Glomerular visceral epithelial cell (primary cell): ENCODE measurements around the gene CC2D1B.
A peak's percentile ranks its signal among the peaks of the same experiment; 100 is the strongest.
"Not testable (repeated sequence)": the region's sequence is repeated elsewhere in the genome, so short reads cannot be mapped to it uniquely, and the experiment has no call there.

Experiments used
- DNase-seq: peaks from one replicate; pipeline ENCODE4 v3.0.0-alpha.2; 2016; ENCODE audit errors: extremely low spot score

CC2D1B gene, protein sequence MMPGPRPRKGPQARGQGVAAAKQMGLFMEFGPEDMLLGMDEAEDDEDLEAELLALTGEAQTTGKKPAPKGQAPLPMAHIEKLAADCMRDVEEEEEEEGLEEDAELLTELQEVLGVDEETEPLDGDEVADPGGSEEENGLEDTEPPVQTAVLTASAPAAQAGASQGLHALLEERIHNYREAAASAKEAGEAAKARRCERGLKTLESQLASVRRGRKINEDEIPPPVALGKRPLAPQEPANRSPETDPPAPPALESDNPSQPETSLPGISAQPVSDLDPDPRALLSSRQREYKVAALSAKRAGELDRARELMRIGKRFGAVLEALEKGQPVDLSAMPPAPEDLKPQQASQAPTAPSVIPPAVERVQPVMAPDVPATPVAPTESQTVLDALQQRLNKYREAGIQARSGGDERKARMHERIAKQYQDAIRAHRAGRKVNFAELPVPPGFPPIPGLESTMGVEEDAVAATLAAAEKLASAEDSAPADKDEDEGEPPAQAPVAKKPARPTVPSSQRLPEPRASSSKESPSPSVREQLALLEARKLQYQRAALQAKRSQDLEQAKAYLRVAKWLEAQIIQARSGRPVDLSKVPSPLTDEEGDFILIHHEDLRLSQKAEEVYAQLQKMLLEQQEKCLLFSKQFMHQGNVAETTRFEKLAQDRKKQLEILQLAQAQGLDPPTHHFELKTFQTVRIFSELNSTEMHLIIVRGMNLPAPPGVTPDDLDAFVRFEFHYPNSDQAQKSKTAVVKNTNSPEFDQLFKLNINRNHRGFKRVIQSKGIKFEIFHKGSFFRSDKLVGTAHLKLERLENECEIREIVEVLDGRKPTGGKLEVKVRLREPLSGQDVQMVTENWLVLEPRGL

GRCh38 chr1:52365746-52366516 is at the start of gene CC2D1B:
Gene CC2D1B, minus strand, starts transcription at chr1:52366205. Its CDS starts 1,585 bp downstream, at chr1:52364620.
- peak; percentile 99 for DNase-seq

- no peak for DNase-seq
Observed at GRCh38 chr1:52414942-52415341, 48.9 kb upstream of the CC2D1B start.

- no peak for DNase-seq
Observed at GRCh38 chr1:52413410-52413989, 47.5 kb upstream of the CC2D1B start.

DNA sequence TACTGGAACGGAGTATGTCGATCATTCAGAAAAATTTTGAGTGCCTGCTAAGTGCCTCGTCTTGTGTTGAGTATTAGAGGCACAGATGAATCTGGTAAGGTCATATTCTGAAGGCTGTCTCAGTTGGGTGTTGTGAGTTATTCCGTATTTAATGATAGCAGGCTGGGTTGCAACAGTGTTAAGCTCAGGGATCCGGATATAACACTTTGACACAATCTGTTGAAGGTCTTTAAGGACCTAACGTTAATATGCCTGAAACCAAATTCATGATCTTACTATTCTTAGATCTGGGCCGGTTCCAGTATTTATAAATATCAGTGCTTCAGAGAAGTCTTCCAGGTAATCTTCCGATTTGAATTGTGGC is 39.0 kb upstream of the CC2D1B start:
- no peak for DNase-seq

- peak; percentile 97 for DNase-seq
Observed at GRCh38 chr1:52404116-52404974, 38.3 kb upstream of the CC2D1B start, which contains the start of the genes ORC1 and PRPF38A. Gene ORC1, minus strand, starts transcription at chr1:52404423. Its CDS starts 2,200 bp downstream, at chr1:52402223. Gene PRPF38A, plus strand, starts transcription at chr1:52404602. Its CDS starts 148 bp downstream, at chr1:52404750.

DNA sequence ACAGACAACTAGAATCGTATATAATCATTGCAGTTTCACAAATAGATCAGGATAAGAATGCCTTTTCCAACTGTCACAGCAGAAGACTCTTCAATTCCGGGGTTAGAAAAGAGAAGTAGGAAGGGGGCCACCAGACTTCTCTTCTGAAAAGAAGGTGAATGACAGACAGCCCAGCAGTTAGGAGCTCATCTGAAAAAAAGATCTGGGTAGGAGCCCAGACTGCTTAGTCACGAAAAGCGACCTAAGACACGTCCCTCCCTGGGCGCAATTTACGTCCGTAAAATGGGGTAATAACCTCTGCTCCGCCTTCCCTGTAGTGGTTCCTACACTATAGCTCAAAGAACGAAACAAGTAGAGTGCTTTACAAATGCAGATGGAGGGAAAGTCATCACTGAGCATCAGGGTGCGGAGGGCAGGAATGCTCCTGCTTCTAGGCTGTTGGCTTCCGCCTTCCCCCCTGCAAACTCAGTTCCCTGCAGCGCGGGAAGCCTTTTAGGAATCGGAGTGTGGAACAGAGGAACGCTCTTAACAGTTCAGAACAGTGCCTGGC is 37.6 kb upstream of the CC2D1B start:
- DNase-seq, result peak; percentile 66

GRCh38 chr1:52402860-52403240 is 36.8 kb upstream of the CC2D1B start:
- DNase-seq, result peak; percentile 17

GRCh38 chr1:52400131-52400530 is 34.1 kb upstream of the CC2D1B start:
- DNase-seq, result no peak

DNA sequence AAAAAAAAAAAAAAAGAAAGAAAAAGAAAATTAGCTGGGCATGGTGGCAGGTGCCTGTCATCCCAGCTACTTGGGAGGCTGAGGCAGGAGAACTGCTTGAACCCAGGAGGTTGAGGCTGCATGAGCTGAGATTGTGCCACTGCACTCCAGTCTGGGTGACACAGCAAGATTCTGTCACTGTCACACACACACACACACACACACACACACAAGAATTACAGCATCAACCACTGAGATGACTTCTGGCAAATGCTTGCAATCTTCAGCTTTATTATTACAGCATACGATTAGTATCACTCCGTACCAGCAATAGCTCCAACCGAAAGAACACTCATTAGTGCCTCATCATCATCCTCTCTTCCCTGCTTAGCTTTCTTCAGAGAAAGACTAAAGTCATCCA is 33.6 kb upstream of the CC2D1B start:
- DNase-seq, result no peak

- no peak for DNase-seq
Observed at GRCh38 chr1:52393174-52393573, 27.2 kb upstream of the CC2D1B start.

DNA sequence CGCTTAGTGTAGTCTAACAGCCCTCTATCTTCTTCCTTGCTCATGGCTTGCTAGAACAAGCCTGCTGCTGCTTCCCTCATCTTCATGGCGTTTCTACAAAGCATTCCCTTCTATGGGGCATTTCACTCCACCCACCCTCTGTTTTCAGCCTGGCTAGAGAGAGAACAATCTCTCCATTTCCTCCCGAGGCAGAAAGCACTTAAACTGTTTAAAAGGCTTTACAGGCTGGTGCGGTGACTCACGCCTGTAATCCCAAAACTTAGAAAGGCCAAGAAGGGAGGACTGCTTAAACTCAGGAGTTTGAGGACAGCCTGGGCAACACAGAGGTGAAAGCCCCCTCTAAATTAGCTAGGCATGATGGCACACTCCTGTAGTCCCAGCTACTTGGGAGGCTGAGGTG is 20.5 kb upstream of the CC2D1B start:
- no peak for DNase-seq

DNA sequence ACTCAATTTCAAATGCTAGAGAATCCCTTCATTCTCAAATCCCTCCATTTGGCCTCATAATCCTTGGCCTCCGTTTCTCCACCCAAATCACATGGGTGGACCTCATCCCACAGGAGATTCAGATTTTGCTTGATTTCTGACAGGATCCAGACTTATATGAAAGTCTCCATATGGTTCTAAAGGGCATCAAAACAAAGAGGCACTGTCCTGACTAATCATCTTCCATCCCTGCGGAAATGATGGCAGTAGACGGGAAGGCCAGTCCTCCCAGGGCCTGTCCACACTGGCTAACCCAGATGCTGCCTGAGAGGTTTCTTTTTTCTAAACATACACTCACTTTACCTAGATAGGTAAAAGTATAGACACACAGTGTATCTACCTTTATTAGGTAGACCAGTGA is 19.4 kb upstream of the CC2D1B start:
- DNase-seq, result no peak

DNA sequence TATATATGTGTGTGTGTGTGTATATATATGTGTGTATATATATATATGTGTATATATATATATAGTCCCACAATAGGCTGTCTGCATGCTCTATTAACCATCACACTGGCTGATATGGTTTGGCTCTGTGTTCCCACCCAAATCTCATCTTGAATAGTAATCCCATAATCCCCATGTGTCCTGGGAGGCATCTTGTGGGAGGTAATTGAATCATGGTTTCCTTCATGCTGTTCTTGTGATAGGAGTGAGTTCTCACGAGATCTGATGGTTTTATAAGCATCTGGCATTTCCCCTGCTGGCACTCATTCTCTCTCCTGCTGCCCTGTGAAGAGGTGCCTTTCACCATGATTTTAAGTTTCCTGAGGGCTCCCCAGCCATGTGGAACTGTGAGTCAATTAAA is 3.8 kb upstream of the CC2D1B start:
- not testable (repeated sequence) for DNase-seq

- DNase-seq, result peak; percentile 45
Observed at GRCh38 chr1:52368383-52369172, 2.6 kb upstream of the CC2D1B start.

DNA sequence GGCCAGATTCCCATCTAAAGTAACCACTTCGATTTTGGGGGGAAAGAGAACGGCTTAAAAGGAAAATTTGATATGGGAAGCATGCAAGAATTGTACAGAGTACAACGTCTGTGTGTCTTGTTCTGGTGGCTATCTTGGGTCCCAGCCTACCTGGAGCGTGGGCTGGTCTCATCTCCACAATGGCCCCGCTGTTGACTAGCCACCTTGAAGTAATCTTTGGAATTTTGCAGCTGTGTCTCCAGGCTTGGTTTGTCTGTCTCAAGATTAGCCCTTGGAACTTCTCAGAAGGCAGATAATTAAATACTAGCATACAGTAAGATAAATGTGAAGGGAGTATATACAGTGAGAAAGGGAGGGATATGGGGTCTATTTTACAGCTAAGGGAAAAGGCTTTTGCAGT is 1.3 kb upstream of the CC2D1B start:
- no peak for DNase-seq

GRCh38 chr1:52366517-52366827 is 467 bp upstream of the CC2D1B start:
- DNase-seq, result no peak

- DNase-seq, result peak; percentile 74
Observed at GRCh38 chr1:52365071-52365745, 797 bp downstream of the CC2D1B start.

GRCh38 chr1:52364235-52364839 is 1.7 kb downstream of the CC2D1B start:
- no peak for DNase-seq

- no peak for DNase-seq
Observed at GRCh38 chr1:52360595-52360968, 5.4 kb downstream of the CC2D1B start.
